ENCODE results near the gene WDR7.

GRCh38 chr18:56643381-56643780 lies 7.8 kb upstream of the WDR7 start:
- TF ChIP-seq EZH2 (IDR thresholded peaks at IDR 0.05; ENCODE audit: borderline replicate concordance, low read length) (no peak), CTCF (conservative IDR thresholded peaks at IDR 0.05 in 1 of 2, IDR thresholded peaks at IDR 0.05 in 1 of 2; ENCODE audit: extremely low read depth in 1 of 2, insufficient read depth in 1 of 2, low read depth in 1 of 2, low read length in 2 of 2) (no peak)

All from mammary epithelial cell (primary cell).